ENCODE data around the gene ITGB3.

GRCh38 chr17:47278561-47278960 lies 24.9 kb downstream of the ITGB3 start:
- TF ChIP-seq POLR2AphosphoS5 (IDR thresholded peaks at IDR 0.05) (no peak), CTCF (IDR thresholded peaks at IDR 0.05) (no peak), EP300 (IDR thresholded peaks at IDR 0.05) (no peak), POLR2A (IDR thresholded peaks at IDR 0.05) (no peak)

Measured in sigmoid colon (tissue), 4 donors.